GM12873 (cell line): Measurements from ENCODE around the gene NTN4.

Experiments
- TF ChIP-seq, protein P1 (sequence below): IDR thresholded peaks from 2 replicates; pipeline ENCODE4 v1.5.1; 2012; ENCODE audit warnings: low read depth, mild to moderate bottlenecking, moderate library complexity, low read length, control low read depth; ENCODE audit not compliant: insufficient read depth; ENCODE audit errors: missing control alignments

NTN4 gene

DNA sequence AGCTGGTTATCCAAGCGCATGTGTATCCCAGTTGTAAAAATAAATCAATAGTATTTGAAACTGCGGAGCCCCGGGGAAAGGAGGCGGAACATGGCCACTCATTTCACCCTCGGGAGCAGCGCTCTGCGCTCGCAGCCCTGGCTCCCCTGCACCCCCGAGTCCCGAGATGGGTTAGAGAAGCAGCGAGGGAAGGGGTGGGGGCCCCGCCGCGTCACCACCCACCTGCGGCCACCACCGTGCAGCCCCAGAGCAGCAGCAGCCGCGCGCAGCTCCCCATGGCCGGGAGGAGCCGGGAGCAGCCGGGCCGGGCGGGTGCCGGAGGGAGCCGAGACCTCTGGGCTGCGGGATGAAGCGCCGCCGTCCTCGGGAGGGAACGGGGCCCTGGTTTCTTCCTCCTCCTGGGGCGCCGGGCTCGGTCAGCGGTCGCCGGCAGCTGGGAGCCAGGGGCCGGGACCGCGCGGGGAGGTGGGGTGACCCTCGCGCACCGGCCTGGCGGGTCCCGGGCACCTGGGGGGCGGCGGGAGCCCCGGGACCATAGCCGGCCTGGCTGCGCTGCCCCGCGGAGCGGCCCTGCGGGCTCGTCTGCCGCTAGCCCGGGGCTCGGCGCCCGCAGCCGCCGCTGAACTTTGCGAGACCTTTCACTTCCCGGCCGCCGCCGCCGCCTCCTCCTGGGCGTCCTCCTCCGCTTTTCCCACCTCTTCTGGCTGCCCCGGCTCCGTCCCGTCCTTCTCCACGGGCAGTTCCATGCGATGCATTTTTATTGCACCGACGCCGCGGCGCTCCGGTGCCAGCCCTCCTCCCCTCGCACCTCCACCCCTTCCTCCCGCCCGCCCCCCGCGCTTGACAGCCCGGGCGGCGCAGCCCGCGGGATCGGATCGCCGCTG, at the start of gene NTN4:
TSS of gene NTN4 (minus strand) at position 732 of the 884 bp plus-strand sequence. CDS start at position 277, 455 bp downstream.
- TF ChIP-seq, protein P1, sequence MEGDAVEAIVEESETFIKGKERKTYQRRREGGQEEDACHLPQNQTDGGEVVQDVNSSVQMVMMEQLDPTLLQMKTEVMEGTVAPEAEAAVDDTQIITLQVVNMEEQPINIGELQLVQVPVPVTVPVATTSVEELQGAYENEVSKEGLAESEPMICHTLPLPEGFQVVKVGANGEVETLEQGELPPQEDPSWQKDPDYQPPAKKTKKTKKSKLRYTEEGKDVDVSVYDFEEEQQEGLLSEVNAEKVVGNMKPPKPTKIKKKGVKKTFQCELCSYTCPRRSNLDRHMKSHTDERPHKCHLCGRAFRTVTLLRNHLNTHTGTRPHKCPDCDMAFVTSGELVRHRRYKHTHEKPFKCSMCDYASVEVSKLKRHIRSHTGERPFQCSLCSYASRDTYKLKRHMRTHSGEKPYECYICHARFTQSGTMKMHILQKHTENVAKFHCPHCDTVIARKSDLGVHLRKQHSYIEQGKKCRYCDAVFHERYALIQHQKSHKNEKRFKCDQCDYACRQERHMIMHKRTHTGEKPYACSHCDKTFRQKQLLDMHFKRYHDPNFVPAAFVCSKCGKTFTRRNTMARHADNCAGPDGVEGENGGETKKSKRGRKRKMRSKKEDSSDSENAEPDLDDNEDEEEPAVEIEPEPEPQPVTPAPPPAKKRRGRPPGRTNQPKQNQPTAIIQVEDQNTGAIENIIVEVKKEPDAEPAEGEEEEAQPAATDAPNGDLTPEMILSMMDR: no peak

DNA sequence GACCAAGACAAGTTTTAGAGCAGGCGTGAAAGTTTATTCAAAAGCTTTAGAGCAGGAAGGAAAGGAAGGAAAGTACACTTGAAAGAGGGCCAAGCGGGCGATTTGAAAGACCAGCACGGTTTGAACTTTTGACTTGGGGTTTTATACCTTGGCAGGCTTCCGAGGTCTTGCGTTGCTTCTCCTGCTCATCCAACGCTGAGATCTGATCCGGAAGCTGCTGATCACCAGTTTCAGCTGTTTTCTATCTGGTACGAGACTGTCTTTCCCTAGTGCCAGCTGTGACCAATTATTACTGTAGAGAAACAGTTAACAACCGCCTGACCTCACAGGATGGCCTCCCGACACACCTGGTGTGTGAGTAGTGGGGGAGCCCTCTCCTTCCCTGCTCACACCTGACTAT, 47.6 kb upstream of the NTN4 start:
- TF ChIP-seq, protein P1: no peak

DNA sequence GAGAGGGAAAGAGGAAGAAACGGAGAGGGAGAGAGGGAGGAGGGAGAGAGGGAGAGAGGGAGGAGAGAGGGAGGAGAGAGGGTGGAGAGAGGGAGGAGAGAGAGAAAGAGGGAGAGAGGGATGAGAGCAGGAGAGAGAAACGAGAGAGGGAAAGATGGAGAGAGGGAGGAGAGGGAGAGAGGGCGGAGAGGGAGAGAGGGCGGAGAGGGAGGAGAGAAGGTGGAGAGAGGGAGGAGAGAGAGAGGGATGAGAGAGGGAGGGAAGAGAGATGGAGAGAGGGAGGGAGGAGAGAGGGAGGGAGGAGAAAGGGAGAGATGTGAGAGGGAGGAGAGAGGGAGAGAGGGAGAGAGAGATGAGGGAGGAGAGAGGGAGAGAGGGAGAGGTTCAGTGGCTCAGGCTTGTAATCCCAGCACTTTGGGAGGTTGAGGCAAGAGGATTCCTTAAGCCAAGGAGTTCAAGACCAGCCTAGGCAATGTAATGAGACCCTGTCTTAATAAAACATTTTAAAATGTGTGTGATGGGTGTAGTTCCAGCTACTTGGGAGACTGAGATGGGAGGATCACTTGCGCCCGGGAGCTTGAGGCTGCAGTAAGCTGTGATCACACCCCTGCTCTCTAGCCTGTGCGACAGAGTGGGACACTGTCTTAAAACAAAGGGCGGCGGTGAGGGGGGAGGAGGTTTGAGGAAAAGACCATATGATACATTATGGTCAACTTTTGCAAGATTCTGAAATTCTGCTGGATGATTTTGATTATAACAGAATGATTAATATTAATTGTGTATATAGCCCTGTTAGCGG, 46.9 kb upstream of the NTN4 start:
- TF ChIP-seq, protein P1: no peak

DNA sequence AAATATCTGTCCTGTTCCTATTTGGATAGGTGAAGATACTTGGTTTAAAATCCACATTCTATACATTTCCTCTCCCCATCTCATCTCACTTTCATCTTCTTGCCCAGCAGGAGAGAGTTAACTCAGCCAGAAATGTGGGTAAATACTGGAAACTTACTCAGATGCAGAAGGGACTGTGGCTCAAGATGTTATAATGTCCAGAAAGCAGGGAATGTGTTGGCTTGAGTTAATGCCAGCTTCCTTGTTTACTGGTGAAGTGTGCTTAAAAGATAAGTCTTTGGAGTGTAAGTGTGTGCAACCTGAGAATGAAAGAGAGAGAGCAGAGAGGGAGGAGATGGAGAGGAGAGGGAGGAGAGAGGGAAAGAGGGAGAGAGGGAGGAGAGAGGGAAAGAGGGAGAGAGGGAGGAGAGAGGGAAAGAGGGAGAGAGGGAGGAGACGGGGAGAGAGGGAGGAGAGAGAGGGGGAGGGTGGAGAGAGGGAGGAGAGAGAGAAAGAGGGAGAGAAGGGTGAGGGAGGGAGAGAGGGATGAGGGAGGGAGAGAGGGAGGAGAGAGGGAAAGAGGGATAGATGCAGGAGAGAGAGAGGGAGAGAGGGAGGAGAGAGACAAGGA, 46.2 kb upstream of the NTN4 start:
- TF ChIP-seq, protein P1: no peak

DNA sequence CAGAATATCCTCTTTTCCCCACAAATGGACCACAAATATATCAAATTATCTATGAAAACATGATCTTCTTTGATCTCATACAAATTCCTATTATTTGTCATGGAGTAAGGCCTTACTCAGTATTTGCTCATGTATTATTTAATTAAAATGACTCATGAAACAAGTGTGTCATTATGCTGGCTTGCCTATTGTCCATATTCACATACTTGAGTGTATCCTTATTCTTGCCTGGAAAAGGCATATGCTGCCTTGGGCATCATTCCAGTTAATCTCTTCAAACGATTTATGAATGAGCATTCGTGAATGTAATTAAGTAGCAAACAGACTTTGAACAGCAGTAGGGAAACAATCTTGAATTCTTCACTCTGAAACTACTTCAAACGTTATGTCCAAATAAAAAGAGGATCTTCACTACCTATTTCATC, 45.6 kb upstream of the NTN4 start:
- TF ChIP-seq, protein P1: no peak

DNA sequence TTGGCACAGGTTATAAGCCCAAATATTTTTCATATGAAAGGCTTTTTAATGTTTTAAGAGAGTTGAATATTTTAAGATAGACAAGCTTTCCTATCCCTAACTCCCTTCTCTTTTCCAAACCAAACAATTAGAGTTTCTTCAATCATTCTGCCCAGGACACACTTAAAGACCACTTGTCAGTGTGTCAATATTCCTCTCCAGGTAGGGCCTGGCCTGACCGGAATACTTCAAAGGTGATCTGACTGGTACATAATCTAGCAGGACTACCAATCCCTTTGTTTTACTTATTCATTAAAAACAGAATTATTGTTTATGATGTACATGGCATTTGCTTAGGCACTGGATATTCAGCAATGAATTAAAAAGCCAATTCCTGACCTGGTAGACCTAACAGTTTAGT, 44.0 kb upstream of the NTN4 start:
- TF ChIP-seq, protein P1: no peak

DNA sequence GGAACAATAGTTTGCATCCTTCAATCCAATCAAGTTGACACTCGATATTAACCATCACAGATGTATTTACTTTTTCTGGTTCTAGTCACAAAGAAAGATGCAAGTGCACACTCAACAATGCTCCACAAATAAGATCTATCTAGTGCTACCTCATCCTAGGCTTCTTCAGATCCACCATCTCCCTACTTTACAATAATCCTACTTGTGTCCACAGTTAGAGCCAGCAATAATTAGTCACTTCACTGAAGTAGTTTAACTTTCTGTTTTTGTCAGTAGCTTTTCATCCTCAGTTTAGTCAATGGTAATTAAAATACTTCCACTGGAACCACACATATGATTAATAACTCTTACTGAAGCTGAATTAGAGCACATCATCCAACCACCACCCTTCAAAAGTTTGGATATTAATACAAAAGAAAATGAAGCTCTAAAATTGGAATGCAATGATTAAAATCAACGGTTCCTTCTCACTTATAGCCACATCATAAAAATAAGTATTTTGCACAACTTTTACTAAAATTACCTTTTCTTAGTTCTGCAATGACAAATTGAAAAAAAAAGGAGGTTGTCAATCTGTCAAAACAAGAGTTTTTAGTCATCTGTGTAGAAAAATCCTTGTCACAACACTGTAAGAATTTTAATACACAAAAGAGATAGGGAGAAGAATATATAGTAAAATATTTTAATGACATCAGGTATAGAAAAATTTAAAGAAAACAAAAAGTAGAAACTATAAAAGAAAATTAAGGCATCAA, 39.9 kb upstream of the NTN4 start:
- TF ChIP-seq, protein P1: no peak
